Left ventricle myocardium inferior (tissue), 1 donor: ENCODE results near the gene YJEFN3. TPM values are rescaled to one million over a fixed set of nuclear protein-coding genes. Genes with fewer than 3 reads are reported as not detected.

Source experiments
- DNase-seq: peaks from one replicate; pipeline ENCODE4 v3.0.0-alpha.2; 2020
- H3K27ac ChIP-seq: fragments of 200-600 bp; replicated peaks from 2 replicates; pipeline ENCODE4 v1.8.0; 2021
- H3K27me3 ChIP-seq: fragments of 200-600 bp; 2 replicates; pipeline ENCODE4 v1.8.0; 2021; ENCODE audit warnings: low read depth
- H3K36me3 ChIP-seq: fragments of 200-600 bp; 2 replicates; pipeline ENCODE4 v1.8.0; 2021
- H3K4me1 ChIP-seq: fragments of 200-600 bp; 2 replicates; pipeline ENCODE4 v1.8.0; 2021
- H3K4me3 ChIP-seq: fragments of 200-600 bp; 2 replicates; pipeline ENCODE4 v1.8.0; 2021; ENCODE audit warnings: mild to moderate bottlenecking, moderate library complexity
- H3K9me3 ChIP-seq: fragments of 200-600 bp; replicated peaks from 2 replicates; pipeline ENCODE4 v1.8.0; 2021
- intact Hi-C: fragments of 100-400 bp; cut with micrococcal nuclease; formaldehyde crosslinking; loops from one replicate; pipeline ENCODE4 v1.11.0; 2022
- total RNA-seq: library from RNA; stranded (reverse); fragmentation: NEBNext Ultra II Directional; extraction: Animal tissue kit (Norgen Biotek cat#: 25700); gene quantifications from one replicate; pipeline ENCODE4 v1.2.1, GENCODE V29; 2021
- TF ChIP-seq, protein P1 (sequence below): fragments of 200-600 bp; IDR thresholded peaks from 2 replicates; pipeline ENCODE4 v1.8.0; 2021; ENCODE audit warnings: antibody characterized with exemption, mild to moderate bottlenecking, borderline replicate concordance
- donor health status: DM: no; HTN: yes; CAD: no; lungs with severe emphysema.

The YJEFN3 gene
- total RNA-seq, 1 donor from 2014 or later: 7.8 TPM

DNA sequence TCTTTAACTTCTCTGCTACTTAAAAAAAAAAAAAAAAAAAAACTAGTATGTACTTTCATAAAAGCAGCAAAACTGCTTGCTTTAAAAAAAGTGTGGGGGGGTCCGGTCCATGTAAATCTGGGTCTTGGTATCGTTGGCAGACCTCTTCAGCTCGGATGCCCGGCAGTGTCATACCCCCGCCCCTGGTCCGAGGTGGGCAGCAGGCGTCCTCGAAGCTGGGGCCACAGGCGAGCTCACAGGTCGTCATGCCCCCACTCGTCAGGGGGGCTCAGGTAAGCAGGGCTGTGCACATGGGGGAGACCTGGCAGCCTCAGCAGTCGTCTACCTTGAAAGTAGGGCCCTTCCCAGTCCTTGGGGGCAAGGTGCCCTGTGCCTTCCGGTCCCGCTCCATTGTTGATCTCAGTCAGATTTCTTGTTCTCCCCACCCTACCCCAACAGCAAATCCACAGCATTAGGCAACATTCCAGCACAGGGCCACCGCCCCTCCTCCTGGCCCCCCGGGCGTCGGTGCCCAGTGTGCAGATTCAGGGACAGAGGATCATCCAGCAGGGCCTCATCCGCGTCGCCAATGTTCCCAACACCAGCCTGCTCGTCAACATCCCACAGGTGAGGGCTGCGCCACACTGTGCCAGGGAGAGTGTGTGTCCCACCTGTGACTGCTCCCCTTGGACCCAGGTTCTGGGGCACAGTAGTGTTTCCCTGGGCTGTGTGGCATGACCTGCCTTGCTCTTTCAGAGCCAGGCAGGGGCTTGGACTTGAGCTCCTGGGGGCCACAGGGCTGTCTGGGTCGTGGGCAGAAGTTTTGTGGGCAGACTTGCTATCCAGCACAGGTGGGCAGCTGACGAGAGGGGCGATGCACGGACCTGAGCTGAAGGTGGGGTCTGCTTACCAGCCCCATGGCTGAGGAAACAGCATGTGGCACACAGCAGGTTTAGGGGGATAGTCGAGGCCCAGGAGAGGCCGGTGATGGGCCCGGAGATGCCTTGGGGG is 32.8 kb upstream of the YJEFN3 start:
- Histone ChIP-seq H3K27me3 (no peaks in the 10 kb centered on the region), H3K4me1 (no peaks in the 10 kb centered on the region), H3K27ac (no peak overlapping the region), H3K9me3 (no peaks in the 10 kb centered on the region), H3K36me3 (peaks cover 88% of the 10 kb centered on the region), H3K4me3 (no peak overlapping the region)
- DNase-seq: no peak
- intact Hi-C loops: no loop called here
- TF ChIP-seq, protein P1, sequence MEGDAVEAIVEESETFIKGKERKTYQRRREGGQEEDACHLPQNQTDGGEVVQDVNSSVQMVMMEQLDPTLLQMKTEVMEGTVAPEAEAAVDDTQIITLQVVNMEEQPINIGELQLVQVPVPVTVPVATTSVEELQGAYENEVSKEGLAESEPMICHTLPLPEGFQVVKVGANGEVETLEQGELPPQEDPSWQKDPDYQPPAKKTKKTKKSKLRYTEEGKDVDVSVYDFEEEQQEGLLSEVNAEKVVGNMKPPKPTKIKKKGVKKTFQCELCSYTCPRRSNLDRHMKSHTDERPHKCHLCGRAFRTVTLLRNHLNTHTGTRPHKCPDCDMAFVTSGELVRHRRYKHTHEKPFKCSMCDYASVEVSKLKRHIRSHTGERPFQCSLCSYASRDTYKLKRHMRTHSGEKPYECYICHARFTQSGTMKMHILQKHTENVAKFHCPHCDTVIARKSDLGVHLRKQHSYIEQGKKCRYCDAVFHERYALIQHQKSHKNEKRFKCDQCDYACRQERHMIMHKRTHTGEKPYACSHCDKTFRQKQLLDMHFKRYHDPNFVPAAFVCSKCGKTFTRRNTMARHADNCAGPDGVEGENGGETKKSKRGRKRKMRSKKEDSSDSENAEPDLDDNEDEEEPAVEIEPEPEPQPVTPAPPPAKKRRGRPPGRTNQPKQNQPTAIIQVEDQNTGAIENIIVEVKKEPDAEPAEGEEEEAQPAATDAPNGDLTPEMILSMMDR: no peak

DNA sequence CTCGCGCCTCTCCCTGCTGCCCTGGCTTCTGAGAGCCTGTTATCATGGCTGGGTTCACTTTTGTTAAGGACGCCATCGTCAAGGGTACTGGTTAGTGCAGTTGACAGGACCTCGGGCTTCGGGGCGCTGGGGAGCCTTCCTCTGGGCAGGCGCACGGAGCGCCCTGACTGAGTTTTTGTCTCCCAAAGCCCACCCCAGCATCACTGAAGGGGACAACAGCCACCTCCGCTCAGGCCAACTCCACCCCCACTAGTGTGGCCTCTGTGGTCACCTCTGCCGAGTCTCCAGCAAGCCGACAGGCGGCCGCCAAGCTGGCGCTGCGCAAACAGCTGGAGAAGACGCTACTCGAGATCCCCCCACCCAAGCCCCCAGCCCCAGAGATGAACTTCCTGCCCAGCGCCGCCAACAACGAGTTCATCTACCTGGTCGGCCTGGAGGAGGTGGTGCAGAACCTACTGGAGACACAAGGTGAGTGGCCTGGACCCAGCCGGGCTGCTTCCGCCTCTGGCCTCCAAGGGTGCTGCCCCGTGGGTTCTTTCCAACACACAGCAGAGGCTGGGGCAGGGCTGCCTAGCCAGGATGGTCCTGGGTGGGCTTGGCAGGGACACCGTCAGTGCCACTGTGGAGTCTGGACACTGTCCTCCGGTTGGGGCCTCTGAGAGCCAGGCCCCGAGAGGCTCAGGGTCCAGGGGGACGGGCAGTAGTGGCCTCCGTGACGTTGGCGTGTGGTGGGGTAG is 30.3 kb upstream of the YJEFN3 start:
- peaks cover 98% of the 10 kb centered on the region for H3K36me3 ChIP-seq
- no peak overlapping the region for H3K27ac ChIP-seq
- intact Hi-C loops: no loop called here
- no peaks in the 10 kb centered on the region for H3K9me3 ChIP-seq
- H3K4me3 ChIP-seq: no peak overlapping the region
- no peaks in the 10 kb centered on the region for H3K4me1 ChIP-seq
- TF ChIP-seq, protein P1: no peak
- DNase-seq: no peak
- H3K27me3 ChIP-seq: no peaks in the 10 kb centered on the region

DNA sequence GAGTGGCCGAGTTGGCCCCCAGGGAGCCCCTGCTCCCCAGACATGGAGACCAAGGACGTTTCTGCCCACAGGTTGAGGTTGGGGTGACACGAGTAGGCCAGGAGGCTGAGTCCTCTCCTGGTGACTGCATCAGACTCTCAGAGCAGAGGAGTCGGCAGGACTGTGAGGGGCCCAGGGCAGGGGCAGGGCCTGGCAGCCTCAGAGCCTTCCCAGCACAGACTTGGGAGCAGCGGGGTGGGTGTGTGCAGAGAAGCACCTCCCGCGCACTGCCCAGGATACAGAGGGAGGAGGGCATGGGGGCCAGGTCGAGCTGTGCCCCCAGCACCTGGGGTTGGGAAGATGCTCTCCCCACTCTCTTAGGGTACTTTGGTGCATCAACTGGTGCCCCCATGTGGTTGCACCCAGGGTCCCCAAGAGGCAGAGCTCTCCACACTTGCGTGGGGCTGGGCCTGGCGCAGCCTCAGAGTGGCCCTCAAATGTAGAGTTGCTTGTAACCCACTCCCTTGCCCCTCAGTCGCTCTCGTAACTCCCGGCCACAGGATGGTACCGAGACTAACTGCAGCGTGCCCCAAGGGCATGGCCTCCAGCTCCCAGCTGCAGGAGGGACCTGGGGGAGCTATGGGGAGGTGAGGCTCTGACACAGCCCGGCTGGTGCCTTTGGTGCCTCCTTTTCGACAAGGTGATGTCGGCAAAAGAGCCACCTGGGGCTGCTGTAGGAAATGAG is 29.3 kb upstream of the YJEFN3 start:
- H3K27me3 ChIP-seq: no peaks in the 10 kb centered on the region
- H3K36me3 ChIP-seq: peaks cover 97% of the 10 kb centered on the region
- H3K4me1 ChIP-seq: no peaks in the 10 kb centered on the region
- intact Hi-C loops: no loop called here
- DNase-seq: no peak
- TF ChIP-seq, protein P1: no peak
- no peaks in the 10 kb centered on the region for H3K9me3 ChIP-seq
- H3K4me3 ChIP-seq: no peak overlapping the region
- H3K27ac ChIP-seq: no peak overlapping the region

DNA sequence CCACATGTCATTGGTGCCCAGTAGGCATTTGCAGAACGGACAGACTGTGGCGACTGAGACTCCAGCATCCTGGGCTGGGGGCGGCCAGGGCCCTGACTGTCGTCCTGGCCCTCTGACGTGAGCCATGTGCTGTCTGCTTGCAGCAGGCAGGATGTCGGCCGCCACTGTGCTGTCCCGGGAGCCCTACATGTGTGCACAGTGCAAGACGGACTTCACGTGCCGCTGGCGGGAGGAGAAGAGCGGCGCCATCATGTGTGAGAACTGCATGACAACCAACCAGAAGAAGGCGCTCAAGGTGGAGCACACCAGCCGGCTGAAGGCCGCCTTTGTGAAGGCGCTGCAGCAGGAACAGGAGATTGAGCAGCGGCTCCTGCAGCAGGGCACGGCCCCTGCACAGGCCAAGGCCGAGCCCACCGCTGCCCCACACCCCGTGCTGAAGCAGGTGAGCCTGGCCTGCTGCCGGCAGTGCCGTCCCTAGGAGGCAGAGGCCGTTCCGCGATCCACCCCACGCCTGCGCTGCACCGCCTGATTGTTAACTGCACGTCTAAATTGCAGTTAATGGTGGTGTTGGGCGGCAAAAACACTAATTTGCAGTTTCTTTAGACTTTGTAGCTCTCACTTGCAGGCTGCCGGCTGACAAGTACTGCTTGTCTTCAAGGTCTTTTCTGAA is 27.6 kb upstream of the YJEFN3 start:
- H3K27me3 ChIP-seq: no peaks in the 10 kb centered on the region
- H3K4me1 ChIP-seq: no peaks in the 10 kb centered on the region
- no peaks in the 10 kb centered on the region for H3K9me3 ChIP-seq
- no peak for DNase-seq
- peaks cover 99% of the 10 kb centered on the region for H3K36me3 ChIP-seq
- intact Hi-C loops: no loop called here
- no peak overlapping the region for H3K4me3 ChIP-seq
- H3K27ac ChIP-seq: no peak overlapping the region
- TF ChIP-seq, protein P1: no peak

DNA sequence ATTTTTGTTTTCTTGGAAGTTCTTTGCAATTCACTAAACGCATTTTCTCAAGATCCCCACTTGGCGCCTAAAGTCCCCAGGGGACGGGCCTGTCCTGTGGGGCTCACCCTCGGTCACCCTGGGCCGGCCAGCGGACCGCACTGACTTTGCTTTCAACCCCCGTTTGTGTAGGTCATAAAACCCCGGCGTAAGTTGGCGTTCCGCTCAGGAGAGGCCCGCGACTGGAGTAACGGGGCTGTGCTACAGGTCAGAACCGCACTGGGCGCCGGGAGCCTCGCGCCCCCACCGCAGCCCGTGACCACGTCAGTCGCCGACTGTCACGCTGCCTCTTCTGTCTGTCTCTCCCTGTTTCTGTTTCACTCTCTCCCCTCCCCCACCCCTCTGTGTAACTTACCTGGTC is 26.9 kb upstream of the YJEFN3 start:
- intact Hi-C loops: no loop called here
- TF ChIP-seq, protein P1: no peak
- Histone ChIP-seq H3K27me3 (no peaks in the 10 kb centered on the region), H3K27ac (no peak overlapping the region), H3K4me3 (no peak overlapping the region), H3K36me3 (peaks cover 99% of the 10 kb centered on the region), H3K9me3 (no peaks in the 10 kb centered on the region), H3K4me1 (no peaks in the 10 kb centered on the region)
- no peak for DNase-seq
